Measurements from ENCODE around the gene MRPL53. TPM values are rescaled to one million over a fixed set of nuclear protein-coding genes. Genes with fewer than 3 reads are reported as not detected.

Gene MRPL53
- total RNA-seq, 1 experiment from 2014 or later = 98.1 TPM

DNA sequence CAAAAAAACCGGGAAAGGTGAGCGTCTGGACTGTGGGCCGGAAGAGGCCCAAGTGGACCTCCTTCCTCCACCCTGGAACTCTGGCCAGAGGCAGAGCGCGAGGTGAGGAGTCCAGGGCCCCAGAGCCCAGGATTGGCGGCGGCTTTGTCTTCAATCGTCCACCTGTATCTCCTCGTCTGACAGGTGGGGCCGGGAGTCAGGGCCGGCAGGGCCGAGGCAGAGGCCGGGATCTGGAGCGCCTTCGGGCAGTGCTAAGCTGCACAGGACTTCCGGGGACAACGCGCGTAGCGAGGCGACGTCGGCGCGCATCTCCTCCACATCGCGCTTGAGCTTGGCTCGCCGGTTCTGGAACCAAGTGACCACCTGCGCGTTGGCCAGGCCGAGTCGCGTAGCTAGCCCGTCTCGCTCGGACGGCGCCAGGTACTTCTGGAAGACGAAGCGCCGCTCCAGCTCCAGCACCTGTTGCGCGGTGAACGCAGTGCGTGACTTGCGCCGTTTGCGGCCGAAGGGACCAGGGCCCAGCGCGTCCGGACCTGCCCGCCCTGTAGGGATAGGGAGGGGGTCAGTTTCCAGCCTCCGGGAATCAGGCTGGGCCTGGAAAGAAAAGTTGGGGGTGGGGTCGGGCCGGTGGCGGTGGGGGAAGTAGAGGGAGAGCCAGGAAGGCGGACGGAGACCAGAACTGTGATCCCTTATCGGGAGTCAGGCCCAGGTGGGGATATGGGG lies 25.5 kb upstream of the MRPL53 start:
- Histone ChIP-seq H3K36me3 (ENCODE audit: control insufficient read depth, insufficient read depth, low read length) (no peaks in the 10 kb centered on the region), H3K4me3 (ENCODE audit: low read depth in 2 of 2, low read length in 2 of 2) (no peak overlapping the region), H3K9me3 (ENCODE audit: control insufficient read depth, insufficient read depth, low read depth, low read length) (no peaks in the 10 kb centered on the region), H3K27me3 (ENCODE audit: control insufficient read depth, insufficient read depth, low read length) (no peaks in the 10 kb centered on the region), H3K4me1 (ENCODE audit: control insufficient read depth, insufficient read depth, low read length) (peaks cover 34% of the 10 kb centered on the region), H3K27ac (ENCODE audit: low read length) (no peak overlapping the region)
- ATAC-seq (no peak), DNase-seq (ENCODE audit: low read depth, low spot score) (no peak)
- intact Hi-C loops (cut with micrococcal nuclease; ENCODE audit: unreplicated experiment) = no loop called here
- CTCF ChIA-PET = no interaction called here
- in situ Hi-C loops (cut with HindIII; ENCODE audit: low pct_unique_long_range_greater_than_20kb, low sequenced_read_pairs) = no loop called here
- no TSS peak for BruUV-seq (replicated peaks)
- POLR2A ChIA-PET = no interaction called here
- no peak for TF ChIP-seq POLR2AphosphoS5 (IDR thresholded peaks at IDR 0.05; ENCODE audit: low read depth, low read length)
- TF ChIP-seq, protein P1, sequence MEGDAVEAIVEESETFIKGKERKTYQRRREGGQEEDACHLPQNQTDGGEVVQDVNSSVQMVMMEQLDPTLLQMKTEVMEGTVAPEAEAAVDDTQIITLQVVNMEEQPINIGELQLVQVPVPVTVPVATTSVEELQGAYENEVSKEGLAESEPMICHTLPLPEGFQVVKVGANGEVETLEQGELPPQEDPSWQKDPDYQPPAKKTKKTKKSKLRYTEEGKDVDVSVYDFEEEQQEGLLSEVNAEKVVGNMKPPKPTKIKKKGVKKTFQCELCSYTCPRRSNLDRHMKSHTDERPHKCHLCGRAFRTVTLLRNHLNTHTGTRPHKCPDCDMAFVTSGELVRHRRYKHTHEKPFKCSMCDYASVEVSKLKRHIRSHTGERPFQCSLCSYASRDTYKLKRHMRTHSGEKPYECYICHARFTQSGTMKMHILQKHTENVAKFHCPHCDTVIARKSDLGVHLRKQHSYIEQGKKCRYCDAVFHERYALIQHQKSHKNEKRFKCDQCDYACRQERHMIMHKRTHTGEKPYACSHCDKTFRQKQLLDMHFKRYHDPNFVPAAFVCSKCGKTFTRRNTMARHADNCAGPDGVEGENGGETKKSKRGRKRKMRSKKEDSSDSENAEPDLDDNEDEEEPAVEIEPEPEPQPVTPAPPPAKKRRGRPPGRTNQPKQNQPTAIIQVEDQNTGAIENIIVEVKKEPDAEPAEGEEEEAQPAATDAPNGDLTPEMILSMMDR (IDR thresholded peaks at IDR 0.05) = no peak
- no peak for TF ChIP-seq TCF7L2 (IDR thresholded peaks at IDR 0.05; ENCODE audit: low read depth, low read length)
- TF ChIP-seq, protein P2, sequence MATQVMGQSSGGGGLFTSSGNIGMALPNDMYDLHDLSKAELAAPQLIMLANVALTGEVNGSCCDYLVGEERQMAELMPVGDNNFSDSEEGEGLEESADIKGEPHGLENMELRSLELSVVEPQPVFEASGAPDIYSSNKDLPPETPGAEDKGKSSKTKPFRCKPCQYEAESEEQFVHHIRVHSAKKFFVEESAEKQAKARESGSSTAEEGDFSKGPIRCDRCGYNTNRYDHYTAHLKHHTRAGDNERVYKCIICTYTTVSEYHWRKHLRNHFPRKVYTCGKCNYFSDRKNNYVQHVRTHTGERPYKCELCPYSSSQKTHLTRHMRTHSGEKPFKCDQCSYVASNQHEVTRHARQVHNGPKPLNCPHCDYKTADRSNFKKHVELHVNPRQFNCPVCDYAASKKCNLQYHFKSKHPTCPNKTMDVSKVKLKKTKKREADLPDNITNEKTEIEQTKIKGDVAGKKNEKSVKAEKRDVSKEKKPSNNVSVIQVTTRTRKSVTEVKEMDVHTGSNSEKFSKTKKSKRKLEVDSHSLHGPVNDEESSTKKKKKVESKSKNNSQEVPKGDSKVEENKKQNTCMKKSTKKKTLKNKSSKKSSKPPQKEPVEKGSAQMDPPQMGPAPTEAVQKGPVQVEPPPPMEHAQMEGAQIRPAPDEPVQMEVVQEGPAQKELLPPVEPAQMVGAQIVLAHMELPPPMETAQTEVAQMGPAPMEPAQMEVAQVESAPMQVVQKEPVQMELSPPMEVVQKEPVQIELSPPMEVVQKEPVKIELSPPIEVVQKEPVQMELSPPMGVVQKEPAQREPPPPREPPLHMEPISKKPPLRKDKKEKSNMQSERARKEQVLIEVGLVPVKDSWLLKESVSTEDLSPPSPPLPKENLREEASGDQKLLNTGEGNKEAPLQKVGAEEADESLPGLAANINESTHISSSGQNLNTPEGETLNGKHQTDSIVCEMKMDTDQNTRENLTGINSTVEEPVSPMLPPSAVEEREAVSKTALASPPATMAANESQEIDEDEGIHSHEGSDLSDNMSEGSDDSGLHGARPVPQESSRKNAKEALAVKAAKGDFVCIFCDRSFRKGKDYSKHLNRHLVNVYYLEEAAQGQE (IDR thresholded peaks at IDR 0.05; ENCODE audit: insufficient read depth in 1 of 2, low read depth in 2 of 2, low read length in 1 of 2) = no peak
- TF ChIP-seq SIN3A (IDR thresholded peaks at IDR 0.05; ENCODE audit: borderline replicate concordance, insufficient read depth, low read depth, low read length) = no peak

DNA sequence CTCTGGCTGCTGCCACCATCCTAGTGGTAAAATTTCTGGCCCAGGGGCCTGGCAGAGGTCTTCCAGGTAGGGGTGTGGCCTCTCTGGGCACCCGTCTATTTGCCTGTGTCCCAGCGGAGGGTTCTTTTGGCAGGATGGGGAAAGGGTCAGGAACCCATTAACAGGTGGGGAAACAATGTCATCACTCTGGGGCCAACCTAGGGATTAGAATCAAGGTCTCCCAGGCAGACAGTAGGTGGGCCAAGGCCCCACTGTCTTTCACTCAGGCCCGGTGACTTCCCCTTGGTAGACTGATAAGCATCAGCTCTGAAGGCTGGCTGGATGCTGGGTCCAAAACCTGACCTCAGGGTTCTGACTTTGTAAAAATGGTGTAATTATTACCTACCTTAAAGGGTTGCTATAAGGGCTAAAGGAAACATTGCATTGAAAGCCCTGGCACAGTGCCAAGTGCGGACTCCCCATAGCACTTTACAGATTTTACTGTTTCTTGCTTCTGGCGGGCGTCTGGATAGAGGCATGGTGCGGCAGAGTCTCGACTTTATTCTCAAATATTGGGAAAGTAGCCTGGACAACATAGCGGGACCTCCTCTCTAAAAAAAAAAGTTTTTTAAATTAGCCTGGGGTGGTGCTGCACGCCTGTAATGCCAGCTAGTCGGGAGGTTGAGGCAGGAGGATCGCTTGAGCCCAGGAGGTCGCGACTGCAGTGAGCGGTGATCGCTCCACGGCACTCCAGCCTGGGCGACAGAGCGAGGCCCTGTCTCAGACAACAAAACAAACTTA lies 24.7 kb upstream of the MRPL53 start:
- intact Hi-C loops (cut with micrococcal nuclease; ENCODE audit: unreplicated experiment) = no loop called here
- no peak overlapping the region for H3K4me3 ChIP-seq (ENCODE audit: low read depth in 2 of 2, low read length in 2 of 2)

More for the DNA sequence above, 24.7 kb upstream of the MRPL53 start:
- in situ Hi-C loops (cut with HindIII; ENCODE audit: low pct_unique_long_range_greater_than_20kb, low sequenced_read_pairs) = no loop called here
- no peaks in the 10 kb centered on the region for H3K9me3 ChIP-seq (ENCODE audit: control insufficient read depth, insufficient read depth, low read depth, low read length)
- DNase-seq (ENCODE audit: low read depth, low spot score) = no peak
- POLR2A ChIA-PET = no interaction called here
- TF ChIP-seq SIN3A (IDR thresholded peaks at IDR 0.05; ENCODE audit: borderline replicate concordance, insufficient read depth, low read depth, low read length) (no peak), POLR2AphosphoS5 (IDR thresholded peaks at IDR 0.05; ENCODE audit: low read depth, low read length) (0 out of 2 replicates have a peak, but pooled peaks have one; percentile 34)
- H3K27me3 ChIP-seq (ENCODE audit: control insufficient read depth, insufficient read depth, low read length) = no peaks in the 10 kb centered on the region
- ATAC-seq = no peak
- no peaks in the 10 kb centered on the region for H3K36me3 ChIP-seq (ENCODE audit: control insufficient read depth, insufficient read depth, low read length)
- peaks cover 32% of the 10 kb centered on the region for H3K4me1 ChIP-seq (ENCODE audit: control insufficient read depth, insufficient read depth, low read length)
- CTCF ChIA-PET = no interaction called here
- no TSS peak for BruUV-seq (replicated peaks)
- H3K27ac ChIP-seq (ENCODE audit: low read length) = no peak overlapping the region

Data from Panc1 (cell line).